Measurements from ENCODE around the gene DLK1. TPM values are rescaled to one million over a fixed set of nuclear protein-coding genes. Genes with fewer than 3 reads are reported as not detected.

DLK1 gene
- total RNA-seq, 1 donor from 2014 or later: 0.39 TPM

DNA sequence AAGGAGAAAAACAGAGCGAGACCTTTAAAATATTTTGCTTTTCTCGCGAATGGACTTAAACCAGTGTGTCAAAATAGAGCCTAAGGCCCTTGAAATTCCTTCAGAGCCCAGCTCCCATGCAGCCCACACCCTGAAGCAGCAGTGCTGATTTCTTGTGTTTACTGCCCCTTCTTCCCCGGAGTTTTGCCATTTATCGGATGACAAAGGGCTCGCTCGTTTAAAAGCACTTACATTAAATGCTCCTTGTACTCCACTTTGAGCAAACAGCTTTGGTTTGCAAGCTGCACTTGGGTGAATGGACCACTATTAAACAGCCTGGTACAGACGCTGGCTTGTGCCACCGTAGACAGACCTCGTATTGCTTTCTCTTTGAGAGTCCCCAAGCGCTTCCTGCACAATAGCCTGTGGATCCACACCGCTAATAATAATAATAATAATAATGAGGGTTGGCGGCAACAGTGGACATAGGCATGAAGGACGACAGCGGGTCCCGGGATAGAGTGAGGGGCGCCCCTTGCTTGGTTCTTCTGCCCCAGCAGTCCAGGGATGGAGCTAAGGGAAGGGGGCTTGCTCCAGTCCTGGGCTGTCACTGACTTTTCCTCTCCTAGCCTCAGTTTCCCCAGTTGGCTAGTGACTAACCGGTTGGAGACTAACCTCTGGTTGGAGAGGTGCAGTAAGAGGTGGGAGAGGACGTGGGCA, 6.6 kb downstream of the DLK1 start:
- DNase-seq (ENCODE audit: low spot score): no peak

DNA sequence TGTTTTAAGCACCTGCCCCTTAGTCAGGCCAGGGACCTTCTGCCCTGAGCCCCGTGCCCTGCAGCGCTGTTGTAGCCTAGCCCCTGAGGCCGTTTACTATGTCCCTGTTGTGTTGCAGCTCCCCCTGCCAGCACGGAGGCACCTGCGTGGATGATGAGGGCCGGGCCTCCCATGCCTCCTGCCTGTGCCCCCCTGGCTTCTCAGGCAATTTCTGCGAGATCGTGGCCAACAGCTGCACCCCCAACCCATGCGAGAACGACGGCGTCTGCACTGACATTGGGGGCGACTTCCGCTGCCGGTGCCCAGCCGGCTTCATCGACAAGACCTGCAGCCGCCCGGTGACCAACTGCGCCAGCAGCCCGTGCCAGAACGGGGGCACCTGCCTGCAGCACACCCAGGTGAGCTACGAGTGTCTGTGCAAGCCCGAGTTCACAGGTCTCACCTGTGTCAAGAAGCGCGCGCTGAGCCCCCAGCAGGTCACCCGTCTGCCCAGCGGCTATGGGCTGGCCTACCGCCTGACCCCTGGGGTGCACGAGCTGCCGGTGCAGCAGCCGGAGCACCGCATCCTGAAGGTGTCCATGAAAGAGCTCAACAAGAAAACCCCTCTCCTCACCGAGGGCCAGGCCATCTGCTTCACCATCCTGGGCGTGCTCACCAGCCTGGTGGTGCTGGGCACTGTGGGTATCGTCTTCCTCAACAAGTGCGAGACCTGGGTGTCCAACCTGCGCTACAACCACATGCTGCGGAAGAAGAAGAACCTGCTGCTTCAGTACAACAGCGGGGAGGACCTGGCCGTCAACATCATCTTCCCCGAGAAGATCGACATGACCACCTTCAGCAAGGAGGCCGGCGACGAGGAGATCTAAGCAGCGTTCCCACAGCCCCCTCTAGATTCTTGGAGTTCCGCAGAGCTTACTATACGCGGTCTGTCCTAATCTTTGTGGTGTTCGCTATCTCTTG, 7.6 kb downstream of the DLK1 start:
- no peak for DNase-seq (ENCODE audit: low spot score)

DNA sequence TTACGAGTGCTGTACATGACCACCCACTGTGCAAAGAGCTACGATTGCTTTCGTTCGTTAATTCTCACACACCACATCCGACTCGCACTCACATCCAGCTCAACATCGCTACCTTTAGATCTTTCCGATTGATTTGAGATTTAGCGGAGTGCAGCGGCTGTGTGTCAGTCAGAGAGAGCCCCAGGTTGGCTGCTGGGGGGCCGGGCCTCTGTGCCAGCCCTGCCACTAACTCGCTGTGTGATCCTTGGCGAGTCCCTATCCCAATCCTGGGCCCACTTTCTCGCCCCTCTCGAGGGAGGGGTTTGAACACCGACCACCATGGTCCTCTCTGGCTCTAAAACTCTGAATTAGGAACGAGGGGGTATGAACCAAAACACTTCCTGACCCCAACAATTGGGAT, 8.6 kb downstream of the DLK1 start:
- DNase-seq (ENCODE audit: low spot score): no peak

DNA sequence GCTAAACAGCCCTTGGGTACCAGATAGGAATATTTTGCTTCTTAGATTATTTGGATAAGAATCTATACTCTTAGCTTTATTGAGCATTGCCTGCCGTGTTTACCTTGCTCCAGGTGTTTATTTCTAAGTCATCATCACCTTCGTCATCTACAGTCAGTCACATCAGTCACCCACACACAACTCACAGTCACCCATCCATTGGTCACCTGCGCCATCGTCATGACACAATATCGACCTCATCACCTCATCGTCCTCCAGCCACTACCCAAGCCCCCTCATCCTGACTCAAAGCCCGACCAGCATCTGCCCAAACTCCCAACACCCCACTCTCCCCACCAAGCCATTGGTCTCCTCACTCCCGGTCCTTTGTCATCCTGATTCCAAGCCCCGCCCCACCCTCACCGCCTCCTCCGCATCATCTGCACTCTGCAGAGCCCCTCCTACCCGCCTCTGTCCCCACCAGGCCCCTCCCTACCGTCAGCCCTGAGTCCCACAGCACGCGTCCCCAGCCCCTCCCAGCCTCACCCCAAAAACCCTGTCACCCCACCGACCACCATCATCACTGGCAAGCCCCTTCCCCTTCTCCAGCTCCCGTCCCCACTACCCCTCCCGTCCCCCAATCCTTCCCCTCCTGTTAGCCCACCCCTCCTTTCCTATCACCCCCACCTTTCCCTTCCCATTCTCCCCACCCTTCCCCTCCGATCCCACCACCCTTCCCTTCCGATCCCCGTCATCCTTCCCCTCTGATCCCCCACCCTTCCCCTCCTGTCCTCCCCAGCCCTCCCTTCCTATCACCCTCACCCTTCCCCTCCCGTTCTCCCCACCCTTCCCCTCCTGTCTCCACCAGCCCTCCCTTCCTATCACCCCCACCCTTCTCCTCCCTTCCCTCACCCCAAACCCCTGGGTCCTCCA, 9.8 kb downstream of the DLK1 start:
- DNase-seq (ENCODE audit: low spot score): no peak

- DNase-seq (ENCODE audit: low spot score): no peak
Measured at GRCh38 chr14:100737526-100737925, 10.8 kb downstream of the DLK1 start.

GRCh38 chr14:100738269-100738691, 11.6 kb downstream of the DLK1 start:
- DNase-seq (ENCODE audit: low spot score): no peak

DNA sequence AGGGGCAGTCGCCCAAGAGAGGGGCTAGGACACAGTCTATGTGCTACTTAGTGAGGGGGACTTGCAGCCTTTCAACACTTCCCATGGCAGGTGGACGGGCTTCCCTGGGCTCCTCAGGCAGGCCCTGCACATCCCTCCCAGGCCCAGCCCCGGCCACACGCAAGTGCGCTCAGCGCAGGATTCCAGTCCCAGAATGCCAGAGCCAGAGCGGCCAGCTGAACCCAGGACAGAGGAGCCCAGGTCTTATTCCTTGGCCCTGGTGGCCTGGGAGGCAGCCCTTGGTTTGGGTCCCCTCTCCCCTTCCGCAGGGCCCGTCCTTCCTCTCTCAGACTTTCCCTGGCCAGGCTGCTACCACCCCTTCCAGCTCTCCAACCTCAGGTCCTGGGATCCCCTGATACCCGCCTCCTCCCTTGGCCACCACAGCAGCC, 12.0 kb downstream of the DLK1 start:
- no peak for DNase-seq (ENCODE audit: low spot score)

- DNase-seq (ENCODE audit: low spot score): no peak
Measured at GRCh38 chr14:100739306-100739705, 12.6 kb downstream of the DLK1 start.

DNA sequence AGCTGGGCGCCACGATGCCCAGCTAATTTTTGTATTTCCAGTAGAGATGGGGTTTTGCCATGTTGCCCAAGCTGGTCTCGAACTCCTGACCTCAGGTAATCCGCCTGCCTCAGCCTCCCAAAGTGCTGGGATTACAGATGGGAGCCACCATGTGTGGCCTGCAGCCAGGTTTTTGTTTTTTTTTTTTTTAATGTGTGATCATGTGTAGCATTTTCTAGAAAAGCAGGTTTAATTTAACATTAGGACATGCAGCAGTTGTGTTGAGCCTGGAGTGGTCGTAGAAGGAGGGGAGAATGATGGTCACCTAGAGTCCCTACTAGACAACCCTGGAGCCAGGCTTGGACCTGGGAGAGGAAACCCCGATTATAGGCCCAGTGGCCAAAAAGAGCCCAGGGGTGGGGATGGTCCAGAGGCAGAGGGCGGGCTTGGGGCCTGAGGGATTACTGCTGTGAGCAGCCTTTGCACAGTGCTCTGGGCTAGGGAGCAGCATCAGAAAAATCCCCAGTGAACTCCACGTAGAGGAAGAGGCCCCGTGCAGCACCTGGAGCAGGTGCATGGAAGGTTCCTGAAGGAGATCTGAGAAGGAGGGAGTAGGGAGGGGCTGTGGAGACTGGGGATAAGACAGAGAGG, 13.6 kb downstream of the DLK1 start:
- DNase-seq (ENCODE audit: low spot score): no peak

DNA sequence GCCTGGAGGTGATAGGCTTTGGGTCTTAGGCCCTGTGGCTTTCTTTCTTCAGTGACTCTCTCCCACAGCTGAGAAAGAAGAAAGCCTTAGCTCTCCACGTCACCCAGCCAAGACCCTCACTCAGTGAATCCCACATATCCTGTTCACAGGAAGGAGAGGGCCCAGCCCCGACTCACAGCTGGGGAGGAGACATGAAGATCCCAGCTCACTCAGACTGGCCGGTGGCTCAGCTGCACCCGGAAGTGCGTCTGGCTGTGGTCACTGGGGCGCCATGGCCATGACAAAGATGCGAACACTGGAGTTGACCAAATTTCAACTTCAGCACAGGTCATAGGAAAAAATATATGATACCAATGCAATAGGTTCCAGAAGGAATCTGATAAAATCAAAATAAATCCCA, 14.2 kb downstream of the DLK1 start:
- no peak for DNase-seq (ENCODE audit: low spot score)

GRCh38 chr14:100741966-100742365, 15.3 kb downstream of the DLK1 start:
- no peak for DNase-seq (ENCODE audit: low spot score)

DNA sequence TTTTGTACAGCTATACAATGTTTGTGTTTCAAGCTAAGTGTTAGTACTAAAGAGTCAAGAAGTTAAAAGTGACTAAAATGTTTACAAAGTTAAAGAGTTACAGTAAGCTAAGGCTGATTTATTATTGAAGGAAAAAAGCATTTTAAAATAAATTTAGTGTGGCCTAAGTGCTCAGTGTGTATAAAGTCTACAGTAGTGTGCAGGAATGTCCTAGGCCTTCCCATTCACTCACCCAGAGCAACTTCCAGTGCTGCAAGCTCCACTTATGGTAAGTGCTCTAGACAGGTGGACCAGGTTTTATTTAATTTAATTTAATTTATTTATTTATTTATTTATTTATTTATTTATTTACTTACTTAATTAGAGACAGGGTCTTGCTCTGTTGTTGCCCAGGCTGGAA, 19.6 kb downstream of the DLK1 start:
- no peak for DNase-seq (ENCODE audit: low spot score)

DNA sequence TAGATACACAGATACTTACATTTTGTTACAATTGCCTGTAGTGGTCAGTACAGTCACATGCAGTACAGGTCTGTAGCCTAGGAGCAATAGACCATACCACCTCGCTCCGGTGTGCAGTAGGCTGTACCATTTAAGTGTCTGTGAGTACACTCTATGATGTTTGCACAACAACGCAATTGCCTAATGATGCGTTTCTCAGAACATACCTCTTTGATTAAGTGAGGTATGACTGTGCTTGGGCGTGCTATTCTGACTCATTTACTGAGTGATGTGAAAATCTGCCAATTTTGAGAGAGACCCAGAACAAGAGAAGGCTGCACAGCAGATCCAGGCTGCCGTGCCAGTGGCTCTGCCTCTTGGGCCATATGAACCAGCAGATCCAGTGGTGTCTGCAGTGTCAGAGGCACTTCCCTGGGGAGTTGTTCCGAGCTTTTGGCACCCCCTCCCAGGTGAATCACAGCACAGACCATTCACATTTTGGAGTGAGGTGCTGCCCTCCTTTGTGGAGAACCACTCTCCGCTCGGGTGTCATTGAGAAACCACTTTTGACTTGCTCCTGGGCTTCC, 20.4 kb downstream of the DLK1 start:
- no peak for DNase-seq (ENCODE audit: low spot score)

- DNase-seq (ENCODE audit: low spot score): no peak
Measured at GRCh38 chr14:100747736-100748135, 21.0 kb downstream of the DLK1 start.

DNA sequence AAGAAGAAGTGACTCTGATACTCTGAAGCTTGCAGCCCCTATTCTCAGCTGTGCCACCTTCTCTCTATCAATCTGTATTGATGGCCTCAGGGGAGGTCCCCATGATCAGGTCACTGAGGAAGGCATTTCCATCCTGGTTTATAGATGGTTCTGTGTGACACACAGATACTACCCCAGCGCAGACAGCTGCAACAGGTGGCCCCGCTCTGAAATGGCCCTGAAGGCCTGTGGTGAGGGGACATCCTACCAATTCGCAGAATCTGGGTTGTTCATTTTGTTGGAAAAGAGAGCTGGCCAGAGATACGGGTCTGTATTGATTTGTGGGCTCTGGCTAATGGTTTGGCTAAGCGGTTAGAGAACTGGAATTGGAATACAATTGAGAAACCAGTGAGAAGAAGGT, 21.7 kb downstream of the DLK1 start:
- DNase-seq (ENCODE audit: low spot score): no peak

DNA sequence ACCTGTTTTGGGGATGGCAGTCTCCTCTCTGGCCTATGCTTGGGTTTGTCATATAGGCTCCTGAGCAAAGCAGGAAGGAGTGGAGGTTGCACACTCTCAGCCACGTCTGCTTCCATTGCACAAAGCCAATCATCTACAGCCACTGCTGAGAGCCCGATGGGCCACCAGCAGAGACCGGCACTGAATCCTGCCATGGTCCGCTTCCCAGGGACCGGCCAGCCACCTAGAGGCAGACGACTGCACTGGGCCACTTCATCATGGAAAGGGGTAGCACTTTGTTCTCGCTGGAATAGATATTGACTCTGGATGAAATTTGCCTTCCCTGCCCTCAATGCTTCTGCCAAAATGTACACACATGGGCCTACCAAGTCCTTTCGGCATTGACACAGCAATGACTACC, 22.3 kb downstream of the DLK1 start:
- no peak for DNase-seq (ENCODE audit: low spot score)

DNA sequence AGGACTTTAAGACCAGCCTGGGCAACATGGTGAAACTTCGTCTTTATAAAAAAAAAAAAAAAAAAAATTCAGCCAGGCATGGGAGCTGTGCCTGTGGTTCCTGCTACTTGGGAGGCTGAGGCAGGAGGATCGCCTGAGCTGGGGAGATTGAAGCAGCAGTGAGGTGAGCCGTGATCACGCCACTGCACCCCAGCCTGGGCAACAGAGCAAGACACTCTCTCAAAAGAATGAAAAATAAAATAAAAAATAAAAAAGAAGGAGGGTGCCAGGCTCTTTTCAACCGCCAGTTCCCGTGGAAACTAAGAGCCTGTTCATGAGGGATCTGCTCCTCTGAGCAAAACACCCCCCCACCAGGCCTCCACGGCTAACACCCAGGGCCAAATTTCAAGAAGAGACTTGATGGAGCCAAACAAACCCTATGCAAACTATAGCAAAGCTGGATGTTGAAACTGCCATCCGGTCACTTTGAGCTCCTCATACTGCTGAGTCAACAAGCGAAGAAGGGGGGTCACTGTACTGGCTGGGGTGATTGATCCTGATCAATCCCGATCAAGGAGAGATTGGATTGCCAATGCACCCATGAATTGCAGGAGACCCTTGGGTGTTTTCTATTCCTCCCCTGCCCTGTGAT, 23.4 kb downstream of the DLK1 start:
- DNase-seq (ENCODE audit: low spot score): no peak

- DNase-seq (ENCODE audit: low spot score): no peak
Measured at GRCh38 chr14:100750762-100751699, 24.3 kb downstream of the DLK1 start.

DNA sequence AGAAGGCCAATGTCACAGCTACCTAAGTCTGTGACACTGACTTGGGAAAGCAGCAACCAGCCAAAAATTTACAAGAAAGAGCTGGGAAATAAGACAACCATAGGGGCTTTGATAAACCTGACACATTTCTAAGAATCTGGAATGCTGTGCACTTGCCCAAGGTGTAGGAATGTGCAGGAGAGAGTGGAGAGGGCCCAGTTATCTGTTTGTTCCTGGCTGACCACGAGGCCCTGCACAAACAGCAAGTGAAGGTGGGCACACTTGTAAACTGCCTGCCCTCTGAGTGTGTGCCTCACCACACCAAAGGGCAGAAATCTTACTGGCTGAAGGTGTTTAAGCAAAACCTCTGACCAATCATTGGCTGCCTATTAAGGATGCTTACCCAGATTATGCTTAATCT, 27.3 kb downstream of the DLK1 start:
- no peak for DNase-seq (ENCODE audit: low spot score)

DNA sequence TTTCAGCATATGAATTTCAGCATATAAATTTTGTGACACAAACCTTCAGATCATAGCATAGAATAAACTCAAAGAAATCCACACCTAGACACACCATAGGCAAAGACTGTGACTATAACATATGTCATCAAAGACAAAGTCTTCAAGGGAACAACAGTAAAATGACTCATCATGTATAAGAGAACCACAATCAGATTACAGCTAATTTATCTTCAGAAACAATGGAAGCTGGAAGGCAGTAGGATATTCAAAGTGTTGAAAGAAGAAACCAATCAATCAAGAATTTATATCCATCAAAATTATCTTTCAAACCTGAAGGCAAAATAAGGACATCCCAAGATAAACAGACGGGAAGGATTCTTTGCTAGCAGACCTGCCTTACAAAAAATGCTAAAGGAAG, 29.0 kb downstream of the DLK1 start:
- DNase-seq (ENCODE audit: low spot score): no peak

Measured in ureter (tissue), 1 donor.